NCI-H187 (cell line): Measurements from ENCODE around the gene CDH13.

Experiments
- DNase-seq, 2 experiments: peaks; one replicate each; lab custom pipeline; 2025; lab: John Stamatoyannopoulos, UW

Gene CDH13

DNA sequence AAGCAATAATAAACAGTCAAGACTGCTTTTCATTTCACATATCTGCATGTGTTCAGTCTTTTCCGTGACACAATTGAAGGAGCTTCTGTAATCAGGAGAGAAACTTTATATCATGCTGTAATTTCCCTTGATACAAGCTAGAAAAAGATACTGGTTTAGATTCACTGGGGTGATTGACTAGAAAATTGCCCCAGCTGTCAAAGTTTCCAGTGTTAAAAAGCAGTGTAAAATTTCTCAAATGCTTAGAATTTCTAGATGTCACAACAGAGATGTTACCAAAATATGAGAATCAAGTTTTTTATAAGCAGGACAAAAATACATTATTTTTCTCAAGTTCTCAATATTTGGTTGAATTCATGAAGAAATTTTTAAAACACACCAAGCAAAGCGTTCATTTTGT is 888.6 kb downstream of the CDH13 start:
- DNase-seq = no peak

DNA sequence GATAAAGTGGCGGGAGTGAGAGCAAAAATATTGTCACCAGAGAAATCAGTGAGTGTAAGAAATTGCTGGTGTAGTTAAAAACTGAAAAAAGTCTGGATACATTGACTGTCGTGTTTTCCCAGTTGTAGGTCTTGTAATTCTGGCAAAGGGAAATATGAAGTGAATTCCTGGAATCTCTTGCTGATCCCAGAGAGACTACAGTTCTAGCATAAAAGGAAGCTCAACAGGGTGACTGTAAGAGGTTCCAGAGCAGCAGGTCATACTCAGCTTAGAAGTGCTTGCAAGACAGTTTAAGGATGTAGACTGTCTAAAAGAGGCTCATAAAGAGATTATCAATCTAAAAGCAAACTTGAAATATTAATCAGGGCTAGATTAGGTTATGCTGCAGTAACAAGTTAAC is 890.2 kb downstream of the CDH13 start:
- no peak for DNase-seq

DNA sequence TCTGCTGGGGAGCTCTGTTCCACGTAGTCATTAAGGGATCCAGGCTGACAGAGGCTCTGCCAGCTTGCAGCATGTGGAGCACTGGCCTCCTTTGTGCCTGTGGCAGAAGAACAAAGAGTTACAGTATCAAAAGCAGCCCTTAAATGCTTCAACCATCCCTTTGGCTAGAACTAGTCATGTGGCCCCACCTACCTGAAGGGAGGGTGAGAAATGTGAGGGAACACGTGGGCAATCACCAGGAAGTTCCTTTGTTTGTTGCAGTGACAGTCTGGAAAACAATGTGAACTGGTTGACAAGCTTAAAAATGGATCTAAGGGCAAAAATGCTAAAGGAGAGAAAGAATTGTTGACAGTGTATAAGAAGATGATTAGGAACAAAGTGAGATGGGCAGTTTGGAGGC is 890.6 kb downstream of the CDH13 start:
- no peak for DNase-seq

DNA sequence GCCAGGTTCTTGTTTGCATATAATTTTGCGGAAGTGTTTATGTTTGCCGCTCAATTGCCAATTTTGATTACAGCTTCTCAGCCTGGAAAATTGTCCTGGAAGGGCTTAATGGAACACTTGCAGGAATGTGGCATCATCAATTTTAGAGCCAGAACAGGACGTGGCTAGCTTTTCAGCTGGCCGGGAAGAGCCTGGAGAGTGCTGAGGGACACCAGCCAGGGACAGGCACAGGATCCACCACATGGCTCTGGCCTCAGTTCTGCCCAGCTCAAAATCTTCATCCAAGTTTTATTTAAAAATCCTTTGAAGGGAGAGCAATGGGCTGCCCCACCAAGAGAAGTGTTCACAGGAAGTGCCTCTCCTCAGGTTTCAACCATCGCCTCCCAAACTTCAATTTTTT is 893.8 kb downstream of the CDH13 start:
- DNase-seq = no peak

DNA sequence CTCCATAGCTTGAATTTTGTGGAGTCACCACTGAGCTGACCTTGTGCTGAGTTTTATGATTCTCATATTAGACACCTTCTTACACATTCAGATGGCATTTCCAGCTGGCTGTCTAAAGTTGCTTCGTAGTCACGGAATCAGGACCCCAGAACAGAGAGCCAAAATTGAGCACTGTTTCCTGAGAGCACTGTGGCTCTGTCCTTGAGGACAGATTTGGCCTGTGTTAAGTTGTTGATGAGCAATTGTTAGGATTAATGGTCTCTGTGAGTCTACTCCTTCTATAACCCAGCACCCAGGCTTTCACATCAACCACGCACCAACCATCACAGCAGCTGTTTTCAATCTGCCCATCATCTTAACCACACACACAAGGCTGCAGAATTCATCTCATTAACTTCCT is 903.5 kb downstream of the CDH13 start:
- no peak for DNase-seq

DNA sequence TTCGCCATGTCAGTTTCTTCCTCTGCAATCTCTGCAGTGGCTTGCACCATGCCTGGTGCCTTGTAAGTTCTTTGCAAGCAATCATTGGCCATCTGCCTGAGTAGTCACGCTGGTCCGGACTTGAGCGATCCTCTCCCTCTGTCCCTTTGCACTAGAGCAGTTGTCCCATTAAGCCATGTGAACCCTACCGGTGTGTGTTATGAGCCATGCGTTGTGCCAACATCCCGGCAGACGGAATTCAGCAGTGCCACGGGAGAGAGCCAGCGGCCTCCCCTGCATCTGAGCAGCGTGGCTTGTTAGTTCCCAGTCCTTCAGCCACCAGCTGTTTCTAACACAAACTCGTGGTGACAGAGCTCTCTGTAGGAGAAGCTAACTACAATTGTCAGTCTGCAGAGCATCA is 905.9 kb downstream of the CDH13 start:
- DNase-seq = no peak

DNA sequence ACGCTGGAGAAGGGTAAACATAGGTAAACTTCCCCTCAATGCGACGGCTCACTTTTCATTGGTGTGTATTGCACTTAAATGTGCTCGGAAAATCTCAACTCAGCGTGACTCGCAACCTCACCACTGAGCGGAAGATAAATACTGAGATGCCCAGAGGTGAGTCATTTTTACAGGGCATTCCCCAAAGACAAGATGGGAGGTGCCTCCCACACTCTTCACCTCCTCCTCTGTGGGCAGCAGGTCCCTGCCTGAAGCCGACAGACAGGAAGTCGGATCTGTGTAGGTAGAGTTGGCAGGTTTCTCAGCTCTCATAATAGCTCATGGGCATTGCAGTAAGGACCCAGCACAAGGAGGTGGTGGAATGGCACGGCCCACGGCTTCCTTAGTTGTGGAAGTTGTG is 906.4 kb downstream of the CDH13 start:
- peak in 1 of 2 experiments; percentile 38 for DNase-seq

- DNase-seq = no peak
Measured at GRCh38 chr16:83538707-83539106, 911.9 kb downstream of the CDH13 start.

DNA sequence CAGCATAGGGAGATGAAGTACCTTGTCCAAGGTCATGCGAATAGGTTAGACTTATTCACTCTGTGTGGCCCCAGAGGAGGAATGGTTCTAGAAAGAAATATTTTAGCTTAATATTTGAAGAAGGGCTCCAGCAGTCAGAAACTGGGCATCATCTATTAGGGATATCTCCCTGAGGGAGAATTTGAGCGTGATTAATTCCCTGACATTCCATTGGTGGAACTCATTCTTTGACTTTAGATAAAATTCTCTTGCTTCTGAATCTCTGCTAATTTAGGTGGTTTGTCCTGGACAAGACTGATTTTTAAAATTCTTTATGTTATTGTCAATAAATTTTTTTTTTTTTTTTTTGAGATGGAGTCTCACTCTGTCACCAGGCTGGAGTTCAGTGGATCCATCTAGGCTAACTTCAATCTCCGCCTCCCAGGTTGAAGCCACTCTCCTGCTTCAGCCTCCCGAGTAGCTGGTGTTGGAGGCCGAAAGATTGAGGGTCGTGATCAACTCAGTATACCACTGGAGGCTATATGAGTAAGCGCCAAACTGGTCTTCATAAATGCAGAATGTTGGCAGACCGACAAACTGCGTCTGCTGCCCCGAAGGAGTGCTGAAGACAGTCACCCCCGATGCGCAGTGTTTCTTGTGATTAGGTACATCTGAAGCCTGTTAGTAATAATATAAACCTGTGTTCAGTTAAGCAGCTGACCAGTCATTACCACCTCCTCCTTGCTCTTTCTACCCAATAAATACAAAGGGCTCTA is 913.1 kb downstream of the CDH13 start:
- DNase-seq = no peak

DNA sequence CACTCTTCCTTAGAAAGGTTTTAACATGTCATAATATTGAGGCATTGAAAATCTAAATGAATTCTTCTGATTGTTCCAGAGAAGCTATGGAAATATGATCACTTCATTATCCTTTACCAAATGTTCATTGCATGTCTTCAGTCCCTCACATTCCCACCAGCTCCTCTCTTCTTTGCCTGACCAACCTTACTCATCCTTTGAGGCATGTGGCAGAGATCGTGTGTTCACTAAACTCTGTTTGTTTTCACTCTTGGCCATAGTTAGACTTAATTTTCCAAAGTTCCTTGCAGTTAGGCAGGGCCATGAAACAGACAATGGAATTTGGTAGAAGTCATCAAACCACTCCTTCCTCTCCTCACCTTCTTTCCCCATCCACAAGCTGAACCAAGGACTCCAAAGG is 914.5 kb downstream of the CDH13 start:
- DNase-seq = no peak

DNA sequence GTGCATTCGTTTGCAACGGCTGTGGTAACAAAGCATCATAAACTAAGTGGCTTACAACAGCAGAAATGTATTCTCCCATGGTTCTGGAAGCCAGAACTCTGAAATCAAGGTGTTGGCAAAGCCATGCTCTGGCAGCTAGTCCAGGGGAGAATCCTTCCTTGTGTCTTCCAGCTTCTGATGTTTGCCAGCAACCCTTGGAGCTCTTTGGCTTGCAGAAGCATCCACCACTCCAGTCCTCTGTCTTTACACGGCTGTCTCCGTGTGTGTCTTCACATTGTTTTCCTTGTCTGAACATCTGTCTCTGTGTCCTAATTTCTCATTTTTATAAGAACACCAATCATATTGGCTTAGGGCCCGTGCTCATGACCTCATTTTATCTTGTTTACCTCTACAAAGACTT is 915.7 kb downstream of the CDH13 start:
- DNase-seq = no peak

DNA sequence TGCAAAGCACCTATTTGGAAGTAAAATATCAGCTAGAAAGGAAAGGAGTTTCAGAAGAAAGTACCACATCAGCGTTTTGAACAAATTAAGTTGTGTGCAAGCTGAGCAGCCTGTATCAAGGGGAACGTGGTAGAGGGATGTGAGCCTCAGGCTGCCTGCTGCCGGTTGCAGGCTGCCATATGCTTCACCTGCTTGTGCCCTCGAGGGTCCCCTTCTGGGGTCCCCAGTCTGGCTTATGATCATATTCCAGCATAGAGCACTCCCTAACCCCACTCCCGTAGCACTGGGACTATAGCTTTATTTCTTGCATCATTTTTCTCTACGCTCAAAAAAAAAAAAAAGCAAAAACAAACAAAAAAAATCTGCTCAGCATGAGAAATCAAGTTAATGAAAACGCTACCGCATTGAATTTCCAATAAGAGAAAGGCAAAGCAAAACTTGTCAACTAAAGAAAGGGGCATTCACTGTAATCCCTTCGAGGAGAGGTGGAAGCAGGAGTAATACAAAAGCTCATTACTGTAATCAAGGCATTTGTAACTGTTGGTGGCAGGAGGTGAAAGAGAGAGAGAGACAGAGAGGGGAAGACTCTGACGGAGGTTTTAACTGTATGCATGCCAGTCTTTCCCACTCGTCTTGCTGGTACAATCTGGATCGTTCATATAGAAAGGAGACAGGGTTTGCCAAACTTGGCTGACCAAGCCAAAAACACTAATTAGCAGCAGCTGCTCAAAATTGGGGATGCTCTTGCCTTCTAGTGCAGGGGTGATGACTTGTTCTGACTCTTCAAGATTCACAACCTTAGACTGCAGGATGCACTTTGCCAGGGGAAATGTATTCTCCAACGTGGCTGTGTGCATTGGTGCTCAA is 922.8 kb downstream of the CDH13 start:
- no peak for DNase-seq

GRCh38 chr16:83550183-83550569 is 923.4 kb downstream of the CDH13 start:
- no peak for DNase-seq

GRCh38 chr16:83552228-83552627 is 925.5 kb downstream of the CDH13 start:
- no peak for DNase-seq

GRCh38 chr16:83552930-83553329 is 926.2 kb downstream of the CDH13 start:
- DNase-seq = no peak

DNA sequence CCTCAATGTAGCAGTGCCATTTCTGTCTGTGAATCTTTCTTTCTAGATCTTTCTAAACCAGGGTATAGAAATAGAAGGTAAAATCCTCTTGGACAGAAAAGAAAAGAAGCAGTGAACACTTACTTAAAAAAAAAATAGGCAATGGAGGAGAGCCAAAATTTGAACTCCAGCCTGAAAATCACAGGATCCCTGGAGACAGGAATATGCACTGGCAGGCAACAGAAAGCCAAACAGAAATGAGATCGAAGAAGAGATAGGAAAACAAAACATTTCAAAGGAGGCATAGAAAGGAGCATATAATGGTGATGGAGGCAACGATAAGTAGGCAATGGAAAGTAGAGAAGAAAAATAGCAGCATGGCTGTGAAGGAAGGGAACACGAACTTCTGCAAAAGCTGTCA is 927.3 kb downstream of the CDH13 start:
- DNase-seq = no peak

DNA sequence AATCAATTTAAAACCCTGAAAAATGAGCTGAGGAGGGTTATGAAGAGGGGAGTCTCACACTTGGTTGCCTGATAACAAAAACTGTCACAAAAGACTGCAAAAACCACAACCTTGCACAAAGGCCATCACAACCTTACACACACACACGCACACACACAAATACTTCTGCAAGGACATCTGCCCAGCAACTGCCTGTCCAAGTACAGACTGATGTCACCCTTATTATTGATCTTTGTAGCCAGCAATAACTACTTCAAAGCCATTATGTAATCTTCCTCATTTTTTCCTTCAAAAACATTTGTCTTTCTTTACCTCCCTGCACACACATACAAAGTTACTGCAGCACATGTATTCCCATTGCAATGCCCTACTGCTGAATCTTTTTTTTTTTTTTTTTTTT is 927.8 kb downstream of the CDH13 start:
- DNase-seq = no peak

- DNase-seq = no peak
Measured at GRCh38 chr16:83561876-83562275, 935.1 kb downstream of the CDH13 start.

GRCh38 chr16:83568345-83568744 is 941.6 kb downstream of the CDH13 start:
- no peak for DNase-seq

GRCh38 chr16:83574388-83574787 is 947.6 kb downstream of the CDH13 start:
- DNase-seq = no peak

DNA sequence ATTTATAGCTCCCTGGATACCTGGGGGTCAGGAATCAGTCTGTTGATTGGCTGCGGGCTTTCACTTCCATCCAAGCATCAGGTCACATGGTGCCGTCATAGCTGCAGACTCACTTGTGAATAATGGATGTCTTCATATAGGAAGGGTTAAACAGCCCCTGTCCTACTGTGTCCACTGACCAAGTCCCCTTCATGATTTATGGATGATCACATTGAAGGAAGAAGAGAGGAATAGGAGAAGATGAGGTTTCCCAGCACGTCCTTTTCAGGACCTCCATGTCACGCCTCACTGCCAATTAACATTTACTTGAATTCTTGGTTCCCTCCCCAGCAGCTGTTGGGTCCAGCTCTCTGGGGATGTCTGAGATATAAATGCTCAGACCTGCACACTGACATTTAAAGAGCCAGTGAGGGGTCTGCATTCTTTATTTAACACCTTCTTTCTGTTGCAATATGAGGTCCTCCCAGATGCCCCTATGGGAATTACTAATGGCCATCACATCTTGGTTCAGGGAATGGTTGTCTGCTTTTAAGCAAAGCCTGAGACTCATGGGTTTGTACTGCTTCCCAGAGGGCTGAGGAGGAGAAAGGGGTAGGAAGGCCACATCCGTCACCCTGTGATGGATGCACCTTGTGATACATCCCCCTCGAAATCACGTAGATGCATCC is 950.4 kb downstream of the CDH13 start:
- no peak for DNase-seq

DNA sequence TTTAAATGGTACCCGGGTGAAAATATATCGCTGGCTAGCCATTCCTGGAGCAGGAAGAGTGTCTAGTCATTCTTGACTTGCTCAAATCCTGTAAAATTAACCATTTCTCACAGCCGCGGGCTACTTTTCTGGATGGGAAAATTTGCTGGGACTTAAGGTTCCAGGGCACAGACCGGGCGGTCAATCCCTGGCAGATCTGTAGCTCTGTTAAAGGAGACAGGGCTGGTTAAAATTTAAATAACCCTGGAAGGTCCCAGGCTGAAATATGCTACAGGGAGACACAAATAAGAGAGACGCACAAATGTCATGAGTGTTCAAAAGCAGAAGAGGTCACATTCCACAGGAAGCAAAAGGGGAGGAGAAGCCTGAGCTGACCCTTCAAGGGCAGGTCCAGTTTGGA is 951.4 kb downstream of the CDH13 start:
- no peak for DNase-seq

DNA sequence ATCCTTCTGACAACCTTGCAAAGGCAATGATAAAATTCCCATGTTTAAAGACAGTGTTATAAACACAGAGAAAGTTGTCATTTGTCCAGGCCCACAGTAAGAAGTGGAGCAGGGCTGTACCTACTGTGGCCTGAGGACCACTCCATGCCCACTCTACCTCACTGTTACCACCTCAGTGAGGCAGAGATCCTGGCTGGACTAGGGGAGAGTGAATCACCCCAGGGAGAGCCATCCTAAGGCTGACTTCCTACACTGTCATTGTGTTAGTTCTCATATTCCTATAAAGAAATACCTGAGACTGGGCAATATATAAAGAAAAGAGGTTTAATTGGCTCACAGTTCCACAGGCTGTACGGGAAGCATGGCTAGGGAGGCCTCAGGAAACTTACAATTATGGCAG is 952.3 kb downstream of the CDH13 start:
- DNase-seq = no peak
